ENCODE data around the gene TMEM219.
"Not testable (repeated sequence)": the region's sequence is repeated elsewhere in the genome, so short reads cannot be mapped to it uniquely, and the experiment has no call there.

The TMEM219 gene

DNA sequence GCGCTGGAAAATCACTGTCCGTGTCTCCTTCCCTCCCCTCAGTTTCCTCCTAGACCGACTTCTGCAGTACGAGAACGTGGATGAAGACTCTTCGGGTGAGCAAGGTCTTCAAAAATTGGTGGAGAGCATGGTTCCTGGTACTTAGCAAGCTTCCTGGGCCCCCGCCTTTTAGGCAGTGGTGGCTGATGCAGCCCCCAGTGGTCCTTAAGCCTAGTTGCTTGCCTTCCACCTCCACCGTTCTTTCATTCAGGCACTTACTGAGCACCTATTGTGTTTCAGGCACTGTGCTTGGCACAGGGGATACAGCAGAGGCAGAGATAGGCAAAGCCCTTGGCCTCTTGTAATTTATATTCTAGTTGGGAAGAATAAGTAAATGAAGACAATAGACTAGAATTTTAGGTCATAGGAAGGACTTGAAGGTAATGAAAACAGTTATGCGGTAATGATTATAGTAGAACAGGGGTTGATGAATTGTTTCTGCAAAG lies 34.9 kb downstream of the TMEM219 start:
- no peak for DNase-seq

DNA sequence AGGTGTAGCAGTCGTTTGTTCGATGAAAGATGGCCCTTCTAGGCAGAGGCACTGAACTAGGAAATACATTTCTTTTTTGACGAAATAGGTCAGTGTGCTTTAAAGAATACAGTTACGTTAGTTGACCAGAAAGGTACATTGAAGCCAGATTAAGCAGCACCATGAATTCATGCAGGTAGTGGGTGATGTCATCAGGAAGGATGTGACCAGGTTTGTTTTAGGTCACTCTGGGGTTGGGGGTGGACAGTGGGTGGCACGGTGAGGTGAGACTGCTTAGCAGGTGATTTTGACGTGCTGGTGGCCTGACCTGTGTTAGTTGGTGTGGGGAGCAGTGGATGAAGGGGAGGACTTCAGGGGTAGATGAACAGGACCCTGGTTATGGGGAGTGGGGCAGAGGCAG lies 37.7 kb downstream of the TMEM219 start:
- DNase-seq = no peak

DNA sequence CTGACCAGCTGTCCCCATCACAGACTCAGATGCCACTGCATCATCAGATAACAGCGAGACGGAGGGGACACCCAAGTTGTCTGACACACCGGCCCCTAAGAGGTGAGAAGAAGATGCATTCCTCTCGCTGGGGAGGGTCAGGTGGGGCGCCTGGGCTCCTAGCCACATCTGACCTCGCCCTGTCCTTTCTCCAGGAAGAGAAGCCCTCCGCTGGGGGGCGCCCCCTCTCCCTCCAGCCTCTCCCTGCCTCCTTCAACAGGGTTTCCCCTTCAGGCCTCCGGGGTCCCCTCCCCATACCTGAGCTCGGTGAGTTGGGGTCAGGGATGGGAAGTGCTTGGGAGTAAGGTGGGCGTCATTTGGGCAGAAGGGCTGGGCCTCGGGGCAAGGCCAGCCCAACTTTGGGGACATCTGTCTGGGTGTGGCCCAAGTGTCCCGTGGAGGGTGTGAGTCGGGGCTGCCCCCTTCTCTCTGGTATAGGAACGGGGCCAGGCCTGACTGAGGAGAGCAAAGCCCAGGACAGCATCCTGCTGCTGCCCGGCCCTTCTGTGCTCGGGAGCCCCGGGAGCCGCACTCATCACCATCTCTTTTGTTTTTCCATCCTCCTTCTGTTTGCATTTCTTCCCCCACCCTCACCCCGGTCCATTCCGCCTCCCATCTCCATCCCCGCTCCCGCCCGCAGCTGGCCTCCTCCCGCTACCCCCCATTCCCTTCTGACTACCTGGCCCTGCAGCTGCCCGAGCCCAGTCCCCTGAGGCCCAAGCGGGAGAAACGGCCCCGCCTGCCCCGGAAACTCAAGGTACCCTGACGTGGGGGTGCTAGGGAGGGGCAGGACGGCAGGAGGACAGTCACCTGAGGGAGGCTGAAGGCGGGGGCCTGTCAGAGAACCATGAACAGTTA lies 39.1 kb downstream of the TMEM219 start:
- DNase-seq = no peak

DNA sequence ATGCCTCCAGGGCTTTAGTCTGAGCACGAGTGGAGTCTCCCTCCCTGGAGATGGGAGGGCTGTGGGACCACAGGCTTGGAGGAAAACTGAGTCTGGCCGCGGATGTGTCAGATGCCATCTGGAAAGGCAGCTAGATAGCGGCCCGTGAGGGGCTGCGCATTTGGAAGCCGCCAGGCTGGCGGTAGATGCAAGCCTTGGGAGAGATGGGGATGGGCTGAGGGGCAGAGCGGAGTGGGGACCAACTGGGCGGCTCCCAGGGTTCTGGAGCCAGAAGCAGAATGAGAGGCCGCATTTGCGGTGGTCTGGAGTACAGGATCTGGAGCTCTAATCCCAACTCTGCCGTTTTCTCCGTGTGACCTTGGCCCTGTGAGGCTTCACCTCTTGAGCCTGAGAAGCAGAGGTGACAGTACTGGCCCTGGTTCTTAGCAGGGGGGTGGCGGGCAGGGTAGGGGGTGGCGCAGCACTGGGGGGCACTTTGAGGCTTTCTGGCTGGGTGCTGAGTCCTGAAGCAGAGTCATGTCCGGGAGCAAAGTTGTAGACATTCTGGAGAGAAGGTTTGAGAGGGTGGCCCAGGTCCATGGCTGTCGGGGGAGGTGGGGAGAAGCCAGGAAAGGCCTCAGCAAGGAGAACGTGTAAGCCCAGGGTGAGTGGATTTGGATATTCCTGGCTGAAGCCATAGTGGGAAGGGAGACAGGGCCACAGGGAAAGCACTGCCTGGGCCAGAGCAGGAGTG lies 40.9 kb downstream of the TMEM219 start:
- DNase-seq = no peak

DNA sequence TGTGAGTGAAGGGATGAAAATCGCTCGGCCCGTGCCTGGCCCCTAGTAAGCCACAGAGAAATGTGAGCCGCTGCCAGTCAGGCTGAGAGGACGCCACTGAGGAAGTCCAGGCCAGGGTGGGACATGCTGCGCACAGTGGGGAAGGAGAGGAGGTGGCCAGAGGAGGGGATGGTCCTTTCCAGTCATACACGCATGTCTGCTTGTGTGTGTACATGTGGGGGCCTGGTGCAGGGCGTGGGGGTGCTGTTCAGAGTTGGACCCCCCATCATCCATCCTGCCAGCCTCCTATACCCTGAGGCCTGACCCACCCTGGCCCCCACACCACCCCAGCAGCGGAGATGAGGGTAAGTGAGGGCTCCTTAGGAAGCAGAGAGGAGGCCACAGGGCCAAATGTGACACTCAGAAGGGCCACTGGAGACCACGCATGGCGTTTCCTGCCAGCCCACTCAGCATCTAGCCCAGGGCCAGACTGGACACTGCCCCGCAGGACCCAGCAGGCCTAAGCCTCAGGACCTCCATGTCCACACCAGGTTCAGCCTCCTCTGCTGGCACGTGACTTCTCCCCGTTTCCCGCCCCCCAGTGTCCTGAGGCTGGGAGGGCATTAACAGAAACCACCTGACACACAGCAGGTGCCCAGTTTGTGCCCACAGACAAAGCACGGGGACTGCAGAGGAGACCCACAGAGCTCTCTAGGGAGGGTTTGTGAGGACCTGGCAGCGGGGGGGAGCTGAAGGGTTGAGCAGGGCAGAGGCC lies 42.0 kb downstream of the TMEM219 start:
- DNase-seq = no peak

DNA sequence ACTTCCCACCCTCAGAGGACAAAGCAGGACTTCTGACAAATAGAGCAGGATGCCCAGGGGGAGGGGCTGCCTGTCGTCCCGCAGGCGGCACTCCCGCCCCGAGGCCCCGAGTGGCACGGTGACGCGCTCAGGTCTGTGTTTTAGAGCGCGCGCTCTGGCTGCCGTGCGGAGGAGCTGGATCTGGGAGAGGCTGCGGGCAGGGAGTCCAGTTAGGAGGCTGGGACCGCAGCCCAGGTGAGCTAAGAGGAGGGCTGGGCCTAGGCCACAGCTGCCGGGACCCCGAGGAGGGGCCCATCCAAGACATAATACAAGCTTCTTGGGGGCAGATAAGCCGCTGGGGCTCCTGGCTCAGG lies 42.5 kb downstream of the TMEM219 start:
- DNase-seq = no peak

DNA sequence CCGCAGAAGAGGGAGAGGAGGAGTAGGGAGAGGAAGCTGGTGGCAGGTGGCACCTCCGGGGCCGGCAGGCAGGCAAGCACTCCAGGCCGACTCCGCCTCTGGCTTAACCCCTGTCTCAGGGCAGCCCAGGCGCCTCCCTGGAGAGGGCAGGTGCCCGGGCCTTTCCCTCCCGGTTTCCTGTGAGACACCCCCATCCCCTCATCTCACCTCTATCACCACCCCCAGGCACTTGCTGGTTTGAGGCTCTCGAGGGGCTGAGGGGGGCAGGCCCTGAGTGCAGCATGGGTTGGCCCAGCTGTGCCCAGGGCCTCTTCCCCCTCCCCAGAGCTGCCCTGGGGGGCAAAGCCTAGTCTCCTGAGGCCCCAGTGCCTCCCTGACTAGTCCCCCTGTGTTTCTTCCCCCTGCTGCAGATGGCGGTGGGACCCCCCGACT lies 42.9 kb downstream of the TMEM219 start:
- no peak for DNase-seq

DNA sequence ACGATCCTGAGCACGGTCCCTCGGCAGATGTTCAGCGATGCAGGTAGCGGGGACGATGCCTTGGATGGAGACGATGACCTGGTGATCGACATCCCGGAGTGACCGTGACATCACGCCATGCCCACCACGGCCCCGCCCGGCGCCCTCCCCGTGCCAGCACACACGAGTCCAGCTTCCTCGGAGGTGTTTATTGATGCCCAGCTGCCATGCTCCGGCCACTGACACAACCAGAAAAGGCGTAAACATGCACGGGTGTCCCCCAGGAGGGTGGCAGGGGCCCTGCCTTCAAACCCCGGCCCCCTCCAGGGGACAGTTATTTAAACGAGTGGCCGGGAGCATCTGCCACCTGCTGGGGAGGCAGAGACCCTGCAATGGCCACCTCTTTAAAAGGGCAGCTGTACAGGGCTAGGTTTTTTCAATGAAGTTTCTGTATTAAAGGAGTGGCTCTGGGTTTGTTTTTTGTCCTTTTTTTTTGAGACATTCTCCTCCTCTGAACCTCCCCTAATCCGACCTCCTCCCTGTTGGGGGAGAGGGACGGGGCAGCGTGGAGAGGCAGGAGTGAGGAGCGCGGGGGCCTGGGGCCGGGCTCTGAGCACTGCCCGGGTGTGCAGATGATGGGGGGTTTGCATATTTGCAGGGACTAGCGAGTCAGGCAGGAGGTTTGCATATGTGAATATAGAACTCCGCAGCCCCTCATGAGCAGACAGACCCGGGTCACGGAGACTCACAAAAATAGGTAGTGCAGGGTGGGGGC lies 43.6 kb downstream of the TMEM219 start:
- DNase-seq = no peak

DNA sequence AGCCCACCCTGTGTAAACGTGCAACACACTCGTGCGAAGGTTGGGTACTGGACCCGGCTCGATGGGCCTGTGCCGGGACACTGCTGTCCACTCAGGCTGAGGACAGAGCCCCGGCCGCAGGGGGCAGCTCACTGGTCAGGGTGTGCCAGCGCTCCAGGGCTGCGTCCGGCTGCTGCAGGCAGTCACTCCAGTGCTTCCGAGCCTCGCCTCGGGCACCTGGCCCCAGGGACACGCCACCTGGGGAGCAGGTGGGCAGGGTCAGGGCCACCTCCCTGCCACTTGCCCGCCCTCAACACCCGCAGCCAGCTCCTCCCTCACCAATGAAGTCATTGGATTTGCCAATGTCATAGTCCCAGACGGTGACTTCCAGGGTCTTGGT lies 44.2 kb downstream of the TMEM219 start:
- DNase-seq = no peak

DNA sequence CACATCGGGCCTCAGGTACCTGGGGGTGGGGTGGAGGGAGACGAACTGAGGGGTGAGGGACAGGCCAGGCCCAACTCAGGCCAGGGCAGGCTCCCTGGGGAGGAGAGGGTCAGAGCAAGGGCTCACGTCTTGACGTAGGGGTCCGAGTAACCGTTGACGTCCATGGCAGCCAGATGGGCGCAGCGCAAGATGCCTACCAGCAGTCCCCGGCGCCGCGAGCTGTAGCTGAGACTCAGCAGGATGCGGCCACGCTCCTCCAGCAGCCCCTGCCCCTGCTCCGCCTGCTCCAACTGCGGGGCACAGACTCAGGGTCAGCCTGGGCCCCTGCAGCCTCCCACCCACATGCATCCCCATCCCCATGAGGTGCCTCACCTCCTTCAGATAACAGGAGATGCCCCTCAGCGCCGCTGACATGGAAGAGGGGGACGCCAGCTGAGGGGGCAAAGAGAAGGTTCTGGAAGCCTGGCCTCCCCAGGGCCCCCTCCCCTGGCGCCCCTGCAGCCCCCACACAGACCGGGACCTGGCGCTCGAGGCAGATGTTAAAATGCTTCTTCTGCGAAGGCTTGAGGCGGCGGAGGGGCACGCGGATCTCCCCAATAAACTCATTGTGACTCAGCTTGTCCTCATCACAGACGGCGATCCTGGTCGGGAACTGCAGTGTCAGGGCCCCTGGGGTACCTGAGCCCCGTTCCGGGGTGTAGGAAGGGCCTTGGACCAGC lies 44.9 kb downstream of the TMEM219 start:
- DNase-seq = no peak

DNA sequence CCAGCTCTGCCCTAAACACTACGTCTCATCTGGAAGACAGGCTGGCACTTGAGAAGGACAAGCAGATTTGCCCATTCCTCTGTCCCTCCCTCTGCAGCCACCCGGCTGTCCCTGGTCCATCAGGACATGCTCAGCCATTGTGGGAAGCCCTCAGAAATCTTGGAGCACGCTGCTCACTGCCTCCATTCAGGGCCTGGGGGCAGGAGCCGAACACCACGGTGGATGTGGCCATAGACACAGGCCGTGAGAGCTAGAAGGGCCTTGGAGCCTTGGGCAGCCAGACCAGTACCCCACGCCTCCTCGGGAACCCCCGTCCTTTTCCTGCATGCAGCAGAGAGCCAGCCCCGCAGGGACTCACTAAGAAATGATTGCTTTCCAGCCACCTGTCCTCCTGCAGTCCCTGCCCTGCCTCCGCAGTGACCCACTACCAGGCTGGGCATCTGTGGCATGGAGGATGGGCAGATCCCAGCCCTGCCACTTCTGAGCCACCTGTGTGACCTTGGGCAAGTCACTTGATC lies 45.6 kb downstream of the TMEM219 start:
- DNase-seq = no peak

DNA sequence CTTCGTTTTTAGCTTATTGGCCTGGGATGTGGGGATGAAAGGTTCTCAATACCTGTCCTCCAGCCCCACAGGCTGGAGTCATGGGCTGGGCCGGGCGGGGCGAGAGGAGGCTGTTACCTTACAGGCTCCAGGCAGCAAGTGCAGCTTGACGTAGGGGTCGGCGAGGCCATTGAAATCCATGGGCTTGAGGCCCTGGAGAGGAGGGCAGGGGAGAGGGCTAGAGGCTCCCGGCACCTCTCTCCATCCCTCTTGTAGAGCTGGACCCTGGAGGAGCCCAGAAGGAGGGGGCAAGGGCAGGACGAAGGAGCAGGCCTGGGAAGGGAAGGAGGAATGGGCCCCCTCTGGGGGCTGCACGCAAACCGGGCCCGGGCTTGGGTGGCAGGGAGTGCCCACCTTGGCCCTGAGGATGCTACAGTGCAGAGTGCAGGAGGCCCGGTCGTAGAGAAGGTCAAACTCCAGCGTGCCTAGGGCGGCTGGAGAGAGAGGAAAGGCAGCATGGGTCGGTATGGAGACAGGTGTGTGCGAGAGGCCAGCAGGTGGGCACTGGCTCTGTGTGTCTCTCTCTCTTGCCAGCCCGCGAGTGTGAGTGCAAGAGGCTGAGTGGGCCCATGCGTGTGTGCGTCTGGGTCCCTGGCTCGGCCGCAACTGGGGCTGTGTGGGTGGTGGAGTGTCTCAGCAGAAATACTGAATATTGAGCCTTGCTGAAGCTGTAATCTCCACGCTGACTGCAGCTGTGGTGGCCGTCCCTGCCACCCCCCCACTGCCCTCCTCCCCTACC lies 47.4 kb downstream of the TMEM219 start:
- DNase-seq = no peak

DNA sequence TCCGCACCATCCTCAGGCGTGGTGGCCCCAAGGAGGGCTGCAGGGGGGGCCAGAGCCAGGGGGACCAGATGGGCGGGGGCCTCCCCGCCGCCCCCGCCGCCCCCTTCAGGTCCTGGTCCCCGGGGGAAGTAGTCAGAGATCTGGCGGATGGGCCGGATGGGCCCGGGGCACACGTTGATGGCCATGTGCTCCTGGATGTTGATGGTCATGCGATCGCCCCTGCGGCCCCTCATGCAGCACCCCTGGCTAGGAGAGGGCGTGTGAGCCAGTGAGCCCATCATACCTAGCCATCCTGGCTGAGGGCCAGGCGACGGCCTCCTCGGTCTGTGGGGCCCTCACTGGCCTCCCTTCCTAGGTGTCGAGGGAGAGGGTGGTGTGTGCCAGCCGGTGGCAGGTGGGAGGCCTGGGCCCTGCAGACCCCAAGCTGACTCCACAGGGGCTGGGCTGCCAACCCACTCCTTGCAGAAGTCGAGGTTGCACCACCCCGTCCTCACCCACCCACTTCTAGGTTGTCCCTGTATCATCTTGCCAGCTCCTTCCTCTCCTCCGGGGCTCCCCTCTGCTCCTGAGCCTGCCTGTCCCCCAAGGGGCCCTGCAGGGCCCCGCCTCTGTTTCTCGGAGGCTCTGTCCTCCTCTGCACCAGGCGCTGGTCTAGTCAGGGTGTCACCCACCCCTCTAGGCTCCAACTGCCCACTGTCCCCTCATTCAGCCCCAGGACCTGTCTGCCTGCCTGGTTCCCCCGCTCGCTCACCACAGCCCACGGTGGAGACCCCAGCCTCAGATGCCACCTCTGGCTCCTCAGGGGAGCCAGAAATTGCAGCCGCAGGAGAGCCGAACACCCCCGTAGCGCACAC lies 48.3 kb downstream of the TMEM219 start:
- no peak for DNase-seq

DNA sequence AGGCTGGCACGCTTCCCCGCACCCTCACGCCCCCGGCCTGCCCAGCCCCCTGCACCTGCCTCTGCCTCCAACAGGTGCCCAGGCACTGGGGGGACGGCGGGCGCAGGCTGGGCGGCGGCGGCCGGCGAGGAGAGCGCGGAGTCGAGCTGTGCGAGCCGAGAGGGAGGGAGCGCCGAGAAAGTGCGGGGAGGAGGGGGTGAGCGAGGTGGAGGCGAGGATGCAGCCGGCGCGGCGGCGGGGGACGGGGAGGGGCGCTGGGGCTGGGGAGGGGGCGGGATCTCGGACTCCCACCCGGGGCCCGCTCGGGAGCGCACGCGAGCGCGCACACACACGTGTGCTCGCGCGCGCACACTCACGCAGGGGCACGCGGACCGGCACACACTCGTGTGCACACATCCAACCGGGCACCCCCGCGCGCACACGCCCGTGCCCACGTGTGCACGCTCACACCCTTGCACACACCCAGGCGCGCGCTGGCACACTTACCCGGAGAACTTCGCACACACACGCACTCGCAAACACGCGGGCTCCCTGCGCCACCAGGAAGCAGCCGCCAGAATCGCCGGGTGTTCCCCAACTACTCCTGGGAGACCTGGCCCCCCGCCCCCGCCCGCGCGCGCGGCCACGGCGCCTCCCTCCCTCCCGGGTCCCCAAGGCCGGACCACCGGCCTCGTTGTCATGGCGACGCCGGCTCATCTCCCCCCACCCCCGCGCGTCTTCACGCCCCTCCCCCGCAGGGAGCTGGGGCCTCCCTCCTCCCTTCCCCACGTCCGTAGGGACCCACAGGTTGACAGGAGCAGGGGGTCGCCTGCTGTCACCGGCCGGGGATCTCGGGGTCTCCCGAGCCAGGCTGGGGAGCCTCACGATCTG lies 49.2 kb downstream of the TMEM219 start, which contains the start of gene DOC2A:
Gene DOC2A, minus strand, starts transcription at position 184 of the 870 bp plus-strand sequence. CDS start 805 bp downstream, outside the sequence.
- no peak for DNase-seq

DNA sequence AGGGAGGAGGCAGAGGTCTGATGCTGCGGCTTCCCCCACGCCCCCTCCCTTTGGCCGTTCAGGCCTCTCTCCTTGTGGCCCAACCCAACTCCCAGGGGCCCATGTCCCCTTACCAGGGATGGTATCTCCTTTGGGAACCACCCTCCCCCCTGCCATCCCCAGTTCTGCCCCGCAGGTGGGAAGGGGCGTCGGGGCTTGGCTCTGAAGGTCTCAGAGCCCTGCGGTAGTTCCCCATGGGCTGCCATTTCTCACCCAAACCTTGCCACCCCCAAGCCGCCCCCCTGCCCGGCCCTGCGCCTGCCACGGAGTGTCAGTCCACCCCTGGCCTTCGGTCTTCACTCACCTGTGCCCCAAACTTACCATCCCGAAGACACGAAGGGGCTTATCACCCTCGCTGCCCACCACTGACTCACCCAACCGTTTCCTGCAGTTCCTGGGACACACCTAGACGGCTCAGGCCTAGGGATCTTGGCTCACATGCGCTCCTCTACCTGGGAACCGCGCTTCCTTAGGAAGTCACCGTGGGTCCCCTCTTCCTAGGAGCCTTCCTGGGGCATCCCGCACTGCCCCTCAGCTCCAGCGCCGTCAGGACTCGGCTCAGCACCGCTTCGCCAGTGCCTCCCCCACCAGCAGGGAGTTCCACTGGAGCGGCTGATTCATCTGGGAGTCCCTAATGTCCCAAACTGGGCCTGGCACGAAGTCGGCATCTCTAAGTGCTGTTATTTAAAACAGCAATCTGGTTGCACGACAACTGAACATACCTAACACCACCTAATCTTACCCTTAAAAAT lies 50.0 kb downstream of the TMEM219 start:
- DNase-seq = no peak

DNA sequence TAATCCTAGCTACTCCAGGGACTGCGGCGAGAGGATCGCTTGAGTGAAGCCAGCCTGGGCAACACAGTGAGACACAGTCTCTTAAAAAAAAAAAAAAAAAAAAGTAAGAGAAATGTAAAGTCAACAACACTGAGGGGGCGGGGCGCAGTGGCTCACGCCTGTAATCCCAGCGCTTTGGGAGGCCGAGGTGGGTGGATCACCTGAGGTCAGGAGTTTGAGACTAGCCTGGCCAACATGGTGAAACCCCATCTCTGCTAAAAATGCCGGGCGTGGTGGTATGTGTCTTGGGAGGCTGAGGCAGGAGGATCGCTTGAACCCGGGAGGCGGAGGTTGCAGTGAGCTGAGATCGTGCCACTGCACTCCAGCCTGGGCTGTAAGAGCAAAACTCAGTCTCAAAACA lies 50.7 kb downstream of the TMEM219 start:
- DNase-seq = not testable (repeated sequence)

DNA sequence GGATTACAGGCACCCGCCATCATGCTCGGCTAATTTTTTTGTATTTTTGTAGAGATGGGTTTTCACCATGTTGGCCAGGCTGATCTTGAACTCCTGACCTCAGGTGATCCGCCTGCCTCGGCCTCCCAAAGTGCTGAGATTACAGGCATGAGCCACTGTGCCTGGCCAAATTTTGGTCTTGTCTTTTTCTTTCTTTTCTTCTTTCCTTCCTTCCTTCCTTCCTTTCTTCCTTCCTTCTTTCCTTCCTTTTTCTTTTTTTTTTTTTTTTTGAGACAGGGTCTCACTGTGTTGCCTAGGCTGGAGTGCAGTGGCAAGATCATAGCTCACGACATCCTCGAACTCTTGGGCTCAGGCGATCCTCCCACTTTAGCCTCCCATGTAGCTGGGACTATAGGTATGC lies 53.6 kb downstream of the TMEM219 start:
- DNase-seq = not testable (repeated sequence)

Measured in activated gamma-delta T cell (primary cell).